Left ventricle myocardium inferior (tissue), 1 donor: ENCODE measurements around the gene PRKACA. TPM values are rescaled to one million over a fixed set of nuclear protein-coding genes. Genes with fewer than 3 reads are reported as not detected.

Experiments
- DNase-seq: peaks from one replicate; pipeline ENCODE4 v3.0.0-alpha.2; 2020
- H3K27ac ChIP-seq: fragments of 200-600 bp; replicated peaks from 2 replicates; pipeline ENCODE4 v1.8.0; 2021
- H3K27me3 ChIP-seq: fragments of 200-600 bp; 2 replicates; pipeline ENCODE4 v1.8.0; 2021; ENCODE audit warnings: low read depth
- H3K36me3 ChIP-seq: fragments of 200-600 bp; 2 replicates; pipeline ENCODE4 v1.8.0; 2021
- H3K4me1 ChIP-seq: fragments of 200-600 bp; 2 replicates; pipeline ENCODE4 v1.8.0; 2021
- H3K4me3 ChIP-seq: fragments of 200-600 bp; 2 replicates; pipeline ENCODE4 v1.8.0; 2021; ENCODE audit warnings: mild to moderate bottlenecking, moderate library complexity
- H3K9me3 ChIP-seq: fragments of 200-600 bp; replicated peaks from 2 replicates; pipeline ENCODE4 v1.8.0; 2021
- CTCF ChIP-seq: fragments of 200-600 bp; IDR thresholded peaks from 2 replicates; pipeline ENCODE4 v1.8.0; 2021; ENCODE audit warnings: antibody characterized with exemption, mild to moderate bottlenecking, borderline replicate concordance
- intact Hi-C: fragments of 100-400 bp; cut with micrococcal nuclease; formaldehyde crosslinking; loops from one replicate; pipeline ENCODE4 v1.11.0; 2022
- long read RNA-seq: library from polyadenylated mRNA; unstranded; transcript quantifications from one replicate; pipeline ENCODE4 v2.0.0, GENCODE V29; 2021
- total RNA-seq: library from RNA; stranded (reverse); fragmentation: NEBNext Ultra II Directional; extraction: Animal tissue kit (Norgen Biotek cat#: 25700); gene quantifications from one replicate; pipeline ENCODE4 v1.2.1, GENCODE V29; 2021
- donor health status: DM: no; HTN: yes; CAD: no; lungs with severe emphysema.

PRKACA gene
- 465 TPM for total RNA-seq
- long read RNA-seq, transcript PRKACA-201 (10 exons, 2,677 nt) = major isoform, 62 of 235 reads
- long read RNA-seq, partial matches to known transcripts = 10 of 235 reads
- long read RNA-seq, other reads (novel, unspliced or antisense) = 161 of 235 reads

- Histone ChIP-seq H3K9me3 (no peaks in the 10 kb centered on the region), H3K27me3 (no peaks in the 10 kb centered on the region), H3K27ac (peak within 1 kb of the TSS; percentile 100), H3K36me3 (no peaks in the 10 kb centered on the region), H3K4me3 (peak within 1 kb of the TSS; percentile 95), H3K4me1 (peaks cover 70% of the 10 kb centered on the region)
- TF ChIP-seq CTCF = no peak
- intact Hi-C loops = no loop called here
- peak; percentile 99 for DNase-seq
These were observed at the start of gene PRKACA for GRCh38 chr19:14117668-14118164. TSS of gene PRKACA (minus strand) at chr19:14117762. CDS start at chr19:14117547, 215 bp downstream.

GRCh38 chr19:14166999-14167575 is 49.5 kb upstream of the PRKACA start:
- Histone ChIP-seq H3K4me3 (peak overlapping the region; percentile 41), H3K27ac (peak overlapping the region; percentile 67), H3K36me3 (peaks cover 36% of the 10 kb centered on the region), H3K9me3 (no peaks in the 10 kb centered on the region), H3K4me1 (peaks cover 22% of the 10 kb centered on the region), H3K27me3 (no peaks in the 10 kb centered on the region)
- DNase-seq = no peak
- TF ChIP-seq CTCF = no peak
- intact Hi-C loops = no loop called here

GRCh38 chr19:14165990-14166830 is 48.6 kb upstream of the PRKACA start:
- peaks cover 28% of the 10 kb centered on the region for H3K36me3 ChIP-seq
- peaks cover 22% of the 10 kb centered on the region for H3K4me1 ChIP-seq
- intact Hi-C loops = no loop called here
- DNase-seq = no peak
- TF ChIP-seq CTCF = no peak
- no peaks in the 10 kb centered on the region for H3K9me3 ChIP-seq
- peak overlapping the region; percentile 41 for H3K4me3 ChIP-seq
- H3K27ac ChIP-seq = no peak overlapping the region
- H3K27me3 ChIP-seq = no peaks in the 10 kb centered on the region

- intact Hi-C loops = no loop called here
- Histone ChIP-seq H3K4me3 (no peak overlapping the region), H3K27ac (no peak overlapping the region), H3K27me3 (no peaks in the 10 kb centered on the region), H3K9me3 (no peaks in the 10 kb centered on the region), H3K36me3 (peaks cover 15% of the 10 kb centered on the region), H3K4me1 (peaks cover 22% of the 10 kb centered on the region)
- no peak for DNase-seq
- no peak for TF ChIP-seq CTCF
These were observed 47.3 kb upstream of the PRKACA start for GRCh38 chr19:14164724-14165493.

GRCh38 chr19:14164082-14164481 is 46.5 kb upstream of the PRKACA start:
- Histone ChIP-seq H3K27ac (no peak overlapping the region), H3K36me3 (peaks cover 12% of the 10 kb centered on the region), H3K4me3 (no peak overlapping the region), H3K4me1 (peaks cover 22% of the 10 kb centered on the region), H3K27me3 (no peaks in the 10 kb centered on the region), H3K9me3 (no peaks in the 10 kb centered on the region)
- DNase-seq = no peak
- intact Hi-C loops = no loop called here
- TF ChIP-seq CTCF = no peak
